ENCODE data around the gene ZNFX1.

Gene ZNFX1

GRCh38 chr20:49278818-49279676 lies 1.2 kb upstream of the ZNFX1 start:
- DNase-seq, result peak; percentile 58

GRCh38 chr20:49277786-49278035 lies 146 bp downstream of the ZNFX1 start:
- DNase-seq, result no peak

GRCh38 chr20:49276961-49277785 lies 684 bp downstream of the ZNFX1 start:
- DNase-seq, result no peak

GRCh38 chr20:49276161-49276960 lies 1.5 kb downstream of the ZNFX1 start:
- peak; percentile 98 for DNase-seq

- DNase-seq, result no peak
Observed at GRCh38 chr20:49275636-49276035, 2.2 kb downstream of the ZNFX1 start.

GRCh38 chr20:49275216-49275615 lies 2.6 kb downstream of the ZNFX1 start:
- no peak for DNase-seq

GRCh38 chr20:49273696-49274277 lies 4.1 kb downstream of the ZNFX1 start:
- DNase-seq, result no peak

GRCh38 chr20:49272654-49273053 lies 5.2 kb downstream of the ZNFX1 start:
- DNase-seq, result no peak

GRCh38 chr20:49270736-49271135 lies 7.1 kb downstream of the ZNFX1 start:
- DNase-seq, result no peak

- no peak for DNase-seq
Observed at GRCh38 chr20:49270177-49270576, 7.7 kb downstream of the ZNFX1 start.

- DNase-seq, result no peak
Observed at GRCh38 chr20:49268600-49269365, 9.1 kb downstream of the ZNFX1 start.

GRCh38 chr20:49267327-49267726 lies 10.5 kb downstream of the ZNFX1 start:
- no peak for DNase-seq

- DNase-seq, result no peak
Observed at GRCh38 chr20:49262444-49262843, 15.4 kb downstream of the ZNFX1 start.

GRCh38 chr20:49261173-49261572 lies 16.7 kb downstream of the ZNFX1 start:
- DNase-seq, result no peak

- no peak for DNase-seq
Observed at GRCh38 chr20:49260218-49260617, 17.6 kb downstream of the ZNFX1 start.

GRCh38 chr20:49259799-49260198 lies 18.1 kb downstream of the ZNFX1 start:
- no peak for DNase-seq

GRCh38 chr20:49259284-49259683 lies 18.6 kb downstream of the ZNFX1 start:
- DNase-seq, result no peak

- DNase-seq, result no peak
Observed at GRCh38 chr20:49256261-49256660, 21.6 kb downstream of the ZNFX1 start.

- no peak for DNase-seq
Observed at GRCh38 chr20:49252556-49253350, 25.1 kb downstream of the ZNFX1 start.

- no peak for DNase-seq
Observed at GRCh38 chr20:49248879-49249665, 28.8 kb downstream of the ZNFX1 start.

GRCh38 chr20:49248301-49248700 lies 29.6 kb downstream of the ZNFX1 start:
- DNase-seq, result no peak

Measured in NCI-H1105 treated with DMSO at 0.1 percent for 48 hours (cell line).